ENCODE results near the gene GPR141. TPM values are rescaled to one million over a fixed set of nuclear protein-coding genes. Genes with fewer than 3 reads are reported as not detected.

Gene GPR141
- total and polyA plus RNA-seq, 7 donors: 0.82 to 1.2 (median 1.2) TPM; not detected in 4

GRCh38 chr7:37669818-37670217 lies 13.7 kb upstream of the GPR141 start:
- intact Hi-C loops (cut with DNase I): no loop called here
- no peak overlapping the region for H3K27ac ChIP-seq
- H3K4me1 ChIP-seq: no peaks in the 10 kb centered on the region
- 22 to 54% methylated on average over 1 of the region's 1 CpG for WGBS, 2 donors
- TF ChIP-seq EP300 (IDR thresholded peaks at IDR 0.05) (no peak), POLR2A (IDR thresholded peaks at IDR 0.05) (no peak), POLR2AphosphoS5 (IDR thresholded peaks at IDR 0.05) (no peak)
- H3K9me3 ChIP-seq: no peaks in the 10 kb centered on the region
- no peak for DNase-seq
- H3K27me3 ChIP-seq: no peaks in the 10 kb centered on the region
- H3K36me3 ChIP-seq: no peaks in the 10 kb centered on the region
- H3K4me3 ChIP-seq: no peak overlapping the region

DNA sequence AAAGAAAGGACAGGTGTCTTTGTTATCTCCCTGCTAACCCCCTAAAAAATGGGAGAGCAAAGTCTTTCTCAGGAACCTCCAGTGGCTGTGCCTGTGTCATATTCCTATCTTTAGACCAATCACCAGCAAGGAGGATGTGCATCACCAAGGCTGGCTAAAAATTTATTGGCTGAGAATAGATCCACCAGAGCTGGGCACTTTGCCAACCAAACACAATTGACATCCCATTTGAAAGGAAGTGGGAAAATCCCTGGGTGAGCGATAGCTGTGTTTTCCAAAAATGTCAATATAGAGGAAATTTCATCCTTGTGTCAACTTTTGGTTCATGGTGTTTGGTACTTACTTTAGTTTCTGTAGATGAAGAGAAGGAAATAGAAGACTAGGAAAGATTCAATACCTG lies 13.1 kb upstream of the GPR141 start:
- DNase-seq: no peak
- Histone ChIP-seq H3K27me3 (no peaks in the 10 kb centered on the region), H3K4me3 (no peak overlapping the region), H3K36me3 (no peaks in the 10 kb centered on the region), H3K4me1 (no peaks in the 10 kb centered on the region), H3K27ac (no peak overlapping the region), H3K9me3 (no peaks in the 10 kb centered on the region)
- 47 to 69% methylated on average over 1 of the region's 1 CpG for WGBS, 2 donors
- TF ChIP-seq POLR2AphosphoS5 (IDR thresholded peaks at IDR 0.05) (no peak), POLR2A (IDR thresholded peaks at IDR 0.05) (no peak), EP300 (IDR thresholded peaks at IDR 0.05) (no peak), CTCF (IDR thresholded peaks at IDR 0.05) (no peak)
- intact Hi-C loops (cut with DNase I): no loop called here

GRCh38 chr7:37671876-37672275 lies 11.7 kb upstream of the GPR141 start:
- DNase-seq: no peak
- no peak for TF ChIP-seq POLR2A (IDR thresholded peaks at IDR 0.05)
- no peak for TF ChIP-seq CTCF (IDR thresholded peaks at IDR 0.05)
- TF ChIP-seq POLR2AphosphoS5 (IDR thresholded peaks at IDR 0.05): no peak
- no peaks in the 10 kb centered on the region for H3K36me3 ChIP-seq
- no peaks in the 10 kb centered on the region for H3K27me3 ChIP-seq
- no peak overlapping the region for H3K4me3 ChIP-seq
- H3K27ac ChIP-seq: no peak overlapping the region
- WGBS, 2 donors: 72 to 85% methylated on average over 3 of the region's 3 CpGs
- intact Hi-C loops (cut with DNase I): no loop called here
- H3K4me1 ChIP-seq: no peaks in the 10 kb centered on the region
- no peaks in the 10 kb centered on the region for H3K9me3 ChIP-seq

- no peaks in the 10 kb centered on the region for H3K27me3 ChIP-seq
- H3K36me3 ChIP-seq: no peaks in the 10 kb centered on the region
- no peak overlapping the region for H3K27ac ChIP-seq
- 43 to 70% methylated on average over 3 of the region's 3 CpGs for WGBS, 2 donors
- intact Hi-C loops (cut with DNase I): no loop called here
- DNase-seq: no peak
- H3K9me3 ChIP-seq: no peaks in the 10 kb centered on the region
- no peak overlapping the region for H3K4me3 ChIP-seq
- TF ChIP-seq POLR2AphosphoS5 (IDR thresholded peaks at IDR 0.05): no peak
- TF ChIP-seq EP300 (IDR thresholded peaks at IDR 0.05): no peak
- TF ChIP-seq CTCF (IDR thresholded peaks at IDR 0.05): no peak
- TF ChIP-seq POLR2A (IDR thresholded peaks at IDR 0.05): no peak
- no peaks in the 10 kb centered on the region for H3K4me1 ChIP-seq
These were observed 10.6 kb upstream of the GPR141 start for GRCh38 chr7:37672926-37673325.

DNA sequence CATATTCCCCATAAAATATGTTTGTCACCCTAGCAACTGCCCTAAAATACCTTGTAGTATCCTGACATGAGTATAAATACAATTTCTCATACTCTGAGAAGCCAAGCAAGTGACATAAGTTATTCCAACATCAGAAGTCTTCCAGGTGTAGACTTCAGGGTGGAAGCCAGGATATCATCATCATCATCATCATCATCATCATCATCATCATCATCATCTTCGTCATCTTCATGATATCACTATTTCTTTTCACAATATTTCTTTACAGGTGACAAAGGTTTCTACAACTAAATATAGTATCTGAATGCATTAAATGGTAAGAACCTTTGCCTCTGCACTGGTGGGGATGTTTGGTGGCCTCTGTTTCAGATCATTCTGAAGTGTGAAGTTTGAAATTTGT lies 10.0 kb upstream of the GPR141 start:
- no peak overlapping the region for H3K27ac ChIP-seq

More for the DNA sequence above, 10.0 kb upstream of the GPR141 start:
- Histone ChIP-seq H3K27me3 (no peaks in the 10 kb centered on the region), H3K9me3 (no peaks in the 10 kb centered on the region), H3K4me3 (no peak overlapping the region), H3K36me3 (no peaks in the 10 kb centered on the region), H3K4me1 (no peaks in the 10 kb centered on the region)
- TF ChIP-seq POLR2A (IDR thresholded peaks at IDR 0.05) (no peak), CTCF (IDR thresholded peaks at IDR 0.05) (no peak), EP300 (IDR thresholded peaks at IDR 0.05) (no peak), POLR2AphosphoS5 (IDR thresholded peaks at IDR 0.05) (no peak)
- no peak for DNase-seq
- intact Hi-C loops (cut with DNase I): no loop called here
- 81 to 88% methylated on average over 1 of the region's 1 CpG for WGBS, 2 donors

All from sigmoid colon (tissue), 7 donors.